ENCODE measurements around the gene BICC1.

Gene BICC1

GRCh38 chr10:58608826-58609531, 96.3 kb downstream of the BICC1 start:
- DNase-seq, result no peak

GRCh38 chr10:58609532-58610150, 97.0 kb downstream of the BICC1 start:
- no peak for DNase-seq

- no peak for DNase-seq
Measured at GRCh38 chr10:58615237-58615935, 102.7 kb downstream of the BICC1 start.

- DNase-seq, result no peak
Measured at GRCh38 chr10:58618158-58618676, 105.5 kb downstream of the BICC1 start.

- no peak for DNase-seq
Measured at GRCh38 chr10:58621379-58622077, 108.9 kb downstream of the BICC1 start.

- DNase-seq, result no peak
Measured at GRCh38 chr10:58622246-58622645, 109.6 kb downstream of the BICC1 start.

- DNase-seq, result no peak
Measured at GRCh38 chr10:58625070-58625469, 112.4 kb downstream of the BICC1 start.

- no peak for DNase-seq
Measured at GRCh38 chr10:58627392-58627791, 114.7 kb downstream of the BICC1 start.

- no peak for DNase-seq
Measured at GRCh38 chr10:58631715-58632114, 119.0 kb downstream of the BICC1 start.

GRCh38 chr10:58632216-58632615, 119.5 kb downstream of the BICC1 start:
- DNase-seq, result no peak

- DNase-seq, result no peak
Measured at GRCh38 chr10:58637352-58637751, 124.7 kb downstream of the BICC1 start.

- DNase-seq, result no peak
Measured at GRCh38 chr10:58638388-58638787, 125.7 kb downstream of the BICC1 start.

GRCh38 chr10:58641095-58641531, 128.4 kb downstream of the BICC1 start:
- DNase-seq, result no peak

- no peak for DNase-seq
Measured at GRCh38 chr10:58641708-58642107, 129.0 kb downstream of the BICC1 start.

- no peak for DNase-seq
Measured at GRCh38 chr10:58642283-58642682, 129.6 kb downstream of the BICC1 start.

- DNase-seq, result no peak
Measured at GRCh38 chr10:58642916-58643428, 130.3 kb downstream of the BICC1 start.

GRCh38 chr10:58644311-58644710, 131.6 kb downstream of the BICC1 start:
- no peak for DNase-seq

- no peak for DNase-seq
Measured at GRCh38 chr10:58645416-58646146, 132.9 kb downstream of the BICC1 start.

GRCh38 chr10:58647376-58648112, 134.9 kb downstream of the BICC1 start:
- DNase-seq, result no peak

- DNase-seq, result no peak
Measured at GRCh38 chr10:58648131-58648530, 135.5 kb downstream of the BICC1 start.

- no peak for DNase-seq
Measured at GRCh38 chr10:58651040-58651439, 138.4 kb downstream of the BICC1 start.

Data from activated gamma-delta T cell (primary cell).